HepG2 (cell line): Measurements from ENCODE around the gene FAM3A. TPM values are rescaled to one million over a fixed set of nuclear protein-coding genes. Genes with fewer than 3 reads are reported as not detected.

Source experiments
- ARID5B ChIP-seq: IDR thresholded peaks from 2 replicates; pipeline ENCODE4 v1.4.0; 2020; ENCODE audit warnings: mild to moderate bottlenecking, missing genetic modification reagents
- ASH2L ChIP-seq: fragments of 300-600, 200-600 bp; sonication (generic); IDR thresholded peaks from 2 replicates; pipeline ENCODE4 v1.7.0; 2017; ENCODE audit warnings: low read depth, mild to moderate bottlenecking, moderate library complexity, mixed read lengths, low read length; ENCODE audit not compliant: insufficient read length
- DPF2 ChIP-seq: sonication (generic); formaldehyde crosslinking; IDR thresholded peaks from 2 replicates; pipeline ENCODE4 v1.4.0; 2020; ENCODE audit warnings: mild to moderate bottlenecking, low read depth, missing genetic modification reagents, borderline replicate concordance
- EP300 ChIP-seq, 3 experiments: sonication (generic) in 1 of 3; formaldehyde crosslinking in 1 of 3; IDR thresholded peaks; 2 replicates each; pipeline versions ENCODE4 v1.5.1 to v1.6.1; 2011 to 2020; ENCODE audit warnings: low read depth in 2 of 3, low read length in 2 of 3, borderline replicate concordance in 1 of 3, improper control_type of control experiment in 1 of 3, mild to moderate bottlenecking in 1 of 3, missing genetic modification reagents in 1 of 3, moderate library complexity in 1 of 3
- GABPA ChIP-seq, 2 experiments: IDR thresholded peaks; 2 replicates each; pipeline ENCODE4 v1.6.1; 2011 to 2016; ENCODE audit warnings: low read depth in 2 of 2, low read length in 1 of 2, missing biosample characterization in 1 of 2, missing genetic modification characterization in 1 of 2
- HNF1B ChIP-seq: sonication (generic); formaldehyde crosslinking; IDR thresholded peaks from 2 replicates; pipeline ENCODE4 v1.5.1; 2020; ENCODE audit warnings: mild to moderate bottlenecking, moderate library complexity, missing genetic modification reagents
- HNF4A ChIP-seq: sonication (generic); formaldehyde crosslinking; IDR thresholded peaks from 2 replicates; pipeline ENCODE4 v1.4.0; 2020; ENCODE audit warnings: missing genetic modification reagents
- LCORL ChIP-seq, 2 experiments: fragments of 450-650 bp in 1 of 2; sonication (generic) in 1 of 2; formaldehyde crosslinking in 1 of 2; IDR thresholded peaks; 2 replicates each; pipeline versions ENCODE4 v1.5.0 to v1.6.1; 2017 to 2020; ENCODE audit warnings: antibody characterized with exemption in 1 of 2, missing genetic modification reagents in 1 of 2
- NFE2 ChIP-seq: sonication (generic); formaldehyde crosslinking; IDR thresholded peaks from 2 replicates; pipeline ENCODE4 v1.4.0; 2020; ENCODE audit warnings: missing genetic modification reagents
- NR2F6 ChIP-seq, 2 experiments: IDR thresholded peaks; 2 replicates each; pipeline ENCODE4 v1.6.1; 2016; ENCODE audit warnings: antibody characterized with exemption in 1 of 2, mild to moderate bottlenecking in 1 of 2
- PITX1 ChIP-seq: sonication (generic); formaldehyde crosslinking; IDR thresholded peaks from 2 replicates; pipeline ENCODE4 v1.5.1; 2020; ENCODE audit warnings: mild to moderate bottlenecking, missing genetic modification reagents
- SAP130 ChIP-seq: IDR thresholded peaks from 2 replicates; pipeline ENCODE4 v1.6.1; 2016; ENCODE audit warnings: low read depth
- SP5 ChIP-seq: IDR thresholded peaks from 2 replicates; pipeline ENCODE4 v1.6.1; 2016; ENCODE audit warnings: low read depth, borderline replicate concordance
- TBL1XR1 ChIP-seq: fragments of 150-350 bp; IDR thresholded peaks from 2 replicates; pipeline ENCODE4 v1.6.1; 2014; ENCODE audit warnings: borderline replicate concordance, low read length; ENCODE audit not compliant: partially characterized antibody
- THRA ChIP-seq: sonication (generic); formaldehyde crosslinking; IDR thresholded peaks from 2 replicates; pipeline ENCODE4 v1.4.0; 2020; ENCODE audit warnings: missing genetic modification reagents, borderline replicate concordance
- UBTF ChIP-seq: sonication (generic); formaldehyde crosslinking; IDR thresholded peaks from 2 replicates; pipeline ENCODE4 v1.4.0; 2020; ENCODE audit warnings: mild to moderate bottlenecking, missing genetic modification reagents
- ZNF12 ChIP-seq: sonication (generic); formaldehyde crosslinking; IDR thresholded peaks from 2 replicates; pipeline ENCODE4 v1.5.0; 2020; ENCODE audit warnings: missing genetic modification reagents
- ZNF234 ChIP-seq: sonication (generic); formaldehyde crosslinking; conservative IDR thresholded peaks from 2 replicates; pipeline ENCODE4 v1.5.1; 2020; ENCODE audit warnings: mild to moderate bottlenecking, missing genetic modification reagents
- polyA plus RNA-seq, 8 experiments: library from polyadenylated mRNA; depleted of rRNA in 3 of 8; stranded (reverse) in 7 of 8; unstranded in 1 of 8; fragments of >200 nt; fragmentation: Illumina TruSeq in 4 of 8; extraction: Trizol in 4 of 8; gene quantifications; 2 replicates each; pipeline versions ENCODE4 v1.2.1 to v1.2.3, GENCODE V29; 2011 to 2016; ENCODE audit warnings: low read depth in 4 of 8, missing spikeins in 1 of 8, mixed read lengths in 1 of 8; ENCODE audit not compliant: insufficient read depth in 1 of 8
- total RNA-seq, 5 experiments: library from RNA; depleted of rRNA; stranded (reverse); fragments of >200 nt; fragmentation: Illumina TruSeq; extraction: Trizol; gene quantifications; 2 replicates each; pipeline ENCODE4 v1.2.3, GENCODE V29; 2016; ENCODE audit warnings: low read depth in 1 of 5

Gene FAM3A
- total and polyA plus RNA-seq, 2 of the 13 experiments (the other 11 are each of a cell fraction or from before 2014, with no cell fraction given) = 11.2 to 22.7 TPM

GRCh38 chrX:154540897-154541535, 25.0 kb upstream of the FAM3A start (continued):
- TF ChIP-seq ARID5B (peak; percentile 69), TBL1XR1 (no peak), NR2F6 (IDR thresholded peaks at IDR 0.05) (peak; percentile 71), NR2F6 (CRISPR knock-in tag; IDR thresholded peaks at IDR 0.05) (peak; percentile 71), UBTF (CRISPR knock-in tag) (peak; percentile 42; the same call in 1 of the 2 replicates), ZNF234 (CRISPR knock-in tag) (no peak), NFE2 (CRISPR knock-in tag) (peak; percentile 41; the same call in 1 of the 2 replicates), EP300 (IDR thresholded peaks at IDR 0.05; ENCODE audit: low read depth in 2 of 2, low read length in 2 of 2) (peak in 1 of 2 experiments; percentile 68; a peak in 2 of 4 replicates), EP300 (CRISPR knock-in tag; IDR thresholded peaks at IDR 0.05; ENCODE audit: borderline replicate concordance) (peak; percentile 20; the same call in 1 of the 2 replicates), SAP130 (CRISPR knock-in tag) (peak; percentile 87), HNF1B (CRISPR knock-in tag) (peak; percentile 13; the same call in 1 of the 2 replicates), DPF2 (CRISPR knock-in tag) (0 out of 2 replicates have a peak, but pooled peaks have one; percentile 19), HNF4A (CRISPR knock-in tag) (peak; percentile 50; the same call in 1 of the 2 replicates), PITX1 (peak; percentile 67; the same call in 1 of the 2 replicates), SP5 (CRISPR knock-in tag) (peak; percentile 35; the same call in 1 of the 2 replicates), LCORL (IDR thresholded peaks at IDR 0.05) (no peak), LCORL (CRISPR knock-in tag; IDR thresholded peaks at IDR 0.05) (peak; percentile 68; the same call in 1 of the 2 replicates), THRA (CRISPR knock-in tag) (peak; percentile 62; the same call in 1 of the 2 replicates), ZNF12 (no peak), GABPA (IDR thresholded peaks at IDR 0.05; ENCODE audit: low read depth, low read length) (no peak), GABPA (CRISPR knock-in tag; IDR thresholded peaks at IDR 0.05; ENCODE audit: low read depth) (peak; percentile 25; the same call in 1 of the 2 replicates), ASH2L (no peak)
